PC-3 (cell line): ENCODE measurements around the gene BAIAP2L1. TPM values are rescaled to one million over a fixed set of nuclear protein-coding genes. Genes with fewer than 3 reads are reported as not detected.

Experiments
- ATAC-seq: fragments of 200-7000 bp; cut with Tn5 transposase; 2 replicates; pipeline ENCODE4 v1.9.1; 2020; ENCODE audit warnings: mild to moderate bottlenecking, moderate library complexity
- BruUV-seq: library from RNA; stranded (reverse); fragments of 400-500 nt; replicated peaks from 2 replicates; lab custom pipeline; 2021; lab: Mats Ljungman, UMichigan
- CTCF ChIA-PET: fragments of 300-600 bp; sonication (Branson Sonifier 250); formaldehyde crosslinking; loops from one replicate; lab custom pipeline; 2022; ENCODE audit warnings: antibody characterized with exemption; lab: Charles Lee
- POLR2A ChIA-PET: fragments of 300-600 bp; sonication (Branson Sonifier 250); formaldehyde crosslinking; loops from one replicate; lab custom pipeline; 2022; ENCODE audit warnings: antibody characterized with exemption; ENCODE audit not compliant: unreplicated experiment; lab: Charles Lee
- DNase-seq: peaks from one replicate; pipeline ENCODE4 v3.0.0-alpha.2; 2015
- H2AFZ ChIP-seq: fragments of 300-600 bp; sonication (generic); 2 replicates; pipeline ENCODE4 v1.6.0; 2016; ENCODE audit warnings: antibody characterized with exemption, low read length
- H3F3A ChIP-seq: fragments of 300-600 bp; sonication (generic); one replicate; pipeline ENCODE4 v1.6.0; 2017; ENCODE audit warnings: antibody characterized with exemption, low read length, control low read depth, mild to moderate bottlenecking; ENCODE audit not compliant: unreplicated experiment
- H3K27ac ChIP-seq: fragments of 300-600 bp; sonication (generic); 2 replicates; pipeline ENCODE4 v1.5.1; 2016; ENCODE audit warnings: mild to moderate bottlenecking, low read length
- H3K27me3 ChIP-seq: fragments of 300-600 bp; sonication (generic); 2 replicates; pipeline ENCODE4 v1.6.1; 2016; ENCODE audit warnings: low read length, mixed read lengths
- H3K36me3 ChIP-seq: fragments of 300-600 bp; sonication (generic); 2 replicates; pipeline ENCODE4 v1.6.1; 2016; ENCODE audit warnings: low read depth, mixed run types, low read length, mixed read lengths
- H3K4me1 ChIP-seq: fragments of 300-600 bp; sonication (generic); 2 replicates; pipeline ENCODE4 v1.5.1; 2016; ENCODE audit warnings: low read length; ENCODE audit not compliant: insufficient read depth
- H3K4me2 ChIP-seq: fragments of 300-600 bp; sonication (generic); 2 replicates; pipeline ENCODE4 v1.6.0; 2016; ENCODE audit warnings: low read length
- H3K4me3 ChIP-seq: fragments of 300-600 bp; sonication (generic); 2 replicates; pipeline ENCODE4 v1.5.1; 2016; ENCODE audit warnings: mild to moderate bottlenecking, low read length, mixed read lengths
- H3K79me2 ChIP-seq: fragments of 300-600 bp; sonication (generic); 2 replicates; pipeline ENCODE4 v1.6.1; 2017; ENCODE audit warnings: low read length, mixed read lengths
- H3K9ac ChIP-seq: fragments of 300-600 bp; sonication (generic); 2 replicates; pipeline ENCODE4 v1.6.0; 2016; ENCODE audit warnings: mild to moderate bottlenecking, low read length
- H3K9me2 ChIP-seq: fragments of 300-600 bp; sonication (generic); replicated peaks from 2 replicates; pipeline ENCODE4 v1.6.1; 2016; ENCODE audit warnings: mixed run types, low read length, mixed read lengths
- H3K9me3 ChIP-seq: fragments of 300-600 bp; sonication (generic); 2 replicates; pipeline ENCODE4 v1.6.1; 2016; ENCODE audit warnings: low read length, mixed read lengths
- H4K20me1 ChIP-seq: fragments of 300-600 bp; sonication (generic); 2 replicates; pipeline ENCODE4 v1.6.1; 2016; ENCODE audit warnings: low read length, mixed read lengths
- EZH2 ChIP-seq: fragments of 300-600 bp; sonication (generic); IDR thresholded peaks from one replicate; pipeline ENCODE4 v1.6.1; 2017; ENCODE audit warnings: antibody characterized with exemption, mild to moderate bottlenecking, low read length; ENCODE audit not compliant: unreplicated experiment
- EZH2phosphoT487 ChIP-seq: fragments of 300-600 bp; sonication (generic); IDR thresholded peaks from 2 replicates; pipeline ENCODE4 v1.6.1; 2018; ENCODE audit warnings: mild to moderate bottlenecking, antibody characterized with exemption, low read length, borderline replicate concordance
- intact Hi-C: fragments of 100-400 bp; cut with micrococcal nuclease; formaldehyde crosslinking; loops from 2 replicates; pipeline ENCODE4 v1.9.0; 2023
- total RNA-seq: library from RNA; depleted of rRNA; stranded (reverse); fragments of >200 nt; gene quantifications from 2 replicates; pipeline ENCODE4 v1.2.3, GENCODE V29; 2014
- TF ChIP-seq, protein P1 (sequence below): fragments of 300-600 bp; sonication (generic); conservative IDR thresholded peaks from 2 replicates; pipeline ENCODE4 v1.5.1; 2017; ENCODE audit warnings: antibody characterized with exemption, low read depth, mild to moderate bottlenecking, low read length

The BAIAP2L1 gene
- total RNA-seq, 1 experiment from 2014 or later: 18.9 TPM

DNA sequence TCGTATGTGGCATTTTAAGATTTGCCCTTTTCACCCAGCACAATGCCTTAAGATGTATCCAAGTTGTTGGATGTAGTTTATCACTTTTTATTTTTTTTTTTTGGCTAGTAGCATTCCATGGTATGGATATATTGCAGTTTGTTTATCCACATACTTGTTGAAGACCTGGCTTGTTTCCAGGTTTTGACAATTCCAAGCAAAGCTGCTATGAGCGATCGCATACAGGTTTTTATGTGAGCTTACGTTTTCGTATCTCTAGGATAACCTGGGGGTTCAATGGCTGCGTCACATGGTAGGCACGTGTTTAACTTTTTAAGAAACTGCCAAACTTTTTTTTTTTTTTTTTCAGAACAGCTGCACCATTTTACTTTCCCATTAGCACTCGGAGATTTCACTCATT lies 32.2 kb downstream of the BAIAP2L1 start:
- Histone ChIP-seq H3K9me2 (no peaks in the 10 kb centered on the region), H2AFZ (no peak overlapping the region), H4K20me1 (peaks cover 5% of the 10 kb centered on the region), H3K9me3 (no peaks in the 10 kb centered on the region), H3K36me3 (no peaks in the 10 kb centered on the region), H3K79me2 (peaks cover 58% of the 10 kb centered on the region), H3K4me1 (peaks cover 22% of the 10 kb centered on the region), H3K4me2 (no peak overlapping the region), H3F3A (no peaks in the 10 kb centered on the region), H3K9ac (no peak overlapping the region), H3K4me3 (no peak overlapping the region), H3K27ac (no peak overlapping the region), H3K27me3 (no peaks in the 10 kb centered on the region)
- no TSS peak for BruUV-seq
- DNase-seq: no peak
- ATAC-seq: no peak
- TF ChIP-seq, protein P1, sequence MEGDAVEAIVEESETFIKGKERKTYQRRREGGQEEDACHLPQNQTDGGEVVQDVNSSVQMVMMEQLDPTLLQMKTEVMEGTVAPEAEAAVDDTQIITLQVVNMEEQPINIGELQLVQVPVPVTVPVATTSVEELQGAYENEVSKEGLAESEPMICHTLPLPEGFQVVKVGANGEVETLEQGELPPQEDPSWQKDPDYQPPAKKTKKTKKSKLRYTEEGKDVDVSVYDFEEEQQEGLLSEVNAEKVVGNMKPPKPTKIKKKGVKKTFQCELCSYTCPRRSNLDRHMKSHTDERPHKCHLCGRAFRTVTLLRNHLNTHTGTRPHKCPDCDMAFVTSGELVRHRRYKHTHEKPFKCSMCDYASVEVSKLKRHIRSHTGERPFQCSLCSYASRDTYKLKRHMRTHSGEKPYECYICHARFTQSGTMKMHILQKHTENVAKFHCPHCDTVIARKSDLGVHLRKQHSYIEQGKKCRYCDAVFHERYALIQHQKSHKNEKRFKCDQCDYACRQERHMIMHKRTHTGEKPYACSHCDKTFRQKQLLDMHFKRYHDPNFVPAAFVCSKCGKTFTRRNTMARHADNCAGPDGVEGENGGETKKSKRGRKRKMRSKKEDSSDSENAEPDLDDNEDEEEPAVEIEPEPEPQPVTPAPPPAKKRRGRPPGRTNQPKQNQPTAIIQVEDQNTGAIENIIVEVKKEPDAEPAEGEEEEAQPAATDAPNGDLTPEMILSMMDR: no peak
- no peak for TF ChIP-seq EZH2phosphoT487
- no peak for TF ChIP-seq EZH2
- ChIA-PET CTCF (no interaction called here), POLR2A (interaction anchor here (0.7 kb wide), 1 partner anchor 153 kb away, joined by 18 read pairs; no protein-coding TSS in a partner anchor)
- intact Hi-C loops: no loop called here

DNA sequence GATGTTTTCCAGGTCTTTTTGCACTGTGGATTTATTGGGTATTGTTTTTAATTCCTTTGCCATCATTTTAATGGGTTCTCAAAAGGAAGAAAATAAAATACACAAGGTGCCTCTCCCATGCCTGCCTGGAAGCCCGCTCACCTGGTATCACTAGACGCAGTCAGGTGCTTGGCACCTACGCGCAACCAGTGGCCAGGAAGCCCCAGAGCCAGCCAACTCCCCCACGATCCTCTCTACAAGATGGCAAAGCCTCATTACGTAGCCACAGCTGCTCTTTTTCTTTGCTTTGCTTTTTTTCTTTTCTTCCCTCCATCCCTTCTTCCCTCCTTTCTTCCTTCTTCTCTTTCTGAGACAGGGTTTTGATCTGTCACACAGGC lies 34.3 kb downstream of the BAIAP2L1 start:
- Histone ChIP-seq H3K4me3 (no peak overlapping the region), H3K79me2 (peaks cover 42% of the 10 kb centered on the region), H3K4me1 (peaks cover 9% of the 10 kb centered on the region), H3K4me2 (no peak overlapping the region), H3K36me3 (peaks cover 2% of the 10 kb centered on the region; the same call in 1 of the 2 replicates), H3K9me3 (no peaks in the 10 kb centered on the region), H3K27ac (no peak overlapping the region), H3K27me3 (no peaks in the 10 kb centered on the region), H3F3A (no peaks in the 10 kb centered on the region), H2AFZ (no peak overlapping the region), H4K20me1 (no peaks in the 10 kb centered on the region), H3K9me2 (no peaks in the 10 kb centered on the region), H3K9ac (no peak overlapping the region)
- ChIA-PET POLR2A (no interaction called here), CTCF (no interaction called here)
- no TSS peak for BruUV-seq
- TF ChIP-seq EZH2phosphoT487 (no peak), EZH2 (no peak)
- TF ChIP-seq, protein P1: no peak
- DNase-seq (no peak), ATAC-seq (no peak)
- intact Hi-C loops: no loop called here

DNA sequence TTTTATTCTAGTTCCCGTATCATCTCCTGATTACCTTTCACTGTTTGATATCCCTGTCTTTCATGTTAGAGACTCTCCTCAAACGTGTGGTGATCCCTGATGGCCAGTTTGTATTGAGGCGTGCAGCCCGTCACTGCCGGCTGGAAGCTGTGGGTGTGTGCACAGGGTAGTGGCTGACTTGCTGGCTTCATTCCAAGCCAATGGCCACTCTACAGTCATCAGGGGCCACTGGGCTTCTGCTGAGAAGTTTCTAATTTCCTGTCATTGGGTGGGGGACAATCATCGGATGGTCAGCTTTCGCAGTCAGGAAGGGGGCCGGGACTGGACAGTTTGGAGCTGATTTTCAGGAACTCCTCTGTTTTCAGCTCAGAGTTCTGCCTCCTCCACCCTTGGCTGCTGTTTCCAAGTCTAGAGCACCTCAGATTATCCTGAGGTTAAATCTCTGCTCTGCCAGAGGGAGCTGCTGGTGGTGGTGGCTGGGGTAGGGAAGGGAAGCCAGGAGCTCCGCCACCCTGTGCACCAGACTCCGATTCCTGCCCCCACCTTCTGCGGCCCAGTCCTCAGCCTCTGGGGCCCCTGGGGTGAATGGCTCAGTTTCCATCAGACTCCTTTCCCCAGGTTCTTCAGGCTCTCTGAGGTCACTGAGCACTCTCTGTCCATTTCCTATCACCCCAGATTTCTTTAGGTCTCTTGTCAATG lies 34.9 kb downstream of the BAIAP2L1 start:
- Histone ChIP-seq H3K9me2 (no peaks in the 10 kb centered on the region), H4K20me1 (no peaks in the 10 kb centered on the region), H3K79me2 (peaks cover 37% of the 10 kb centered on the region), H3K9me3 (no peaks in the 10 kb centered on the region), H3K4me1 (peaks cover 3% of the 10 kb centered on the region), H3F3A (no peaks in the 10 kb centered on the region), H3K27me3 (no peaks in the 10 kb centered on the region), H2AFZ (no peak overlapping the region), H3K4me2 (no peak overlapping the region), H3K27ac (no peak overlapping the region), H3K9ac (no peak overlapping the region), H3K36me3 (peaks cover 5% of the 10 kb centered on the region; the same call in 1 of the 2 replicates), H3K4me3 (no peak overlapping the region)
- intact Hi-C loops: no loop called here
- ATAC-seq: no peak
- CTCF ChIA-PET: no interaction called here
- no peak for TF ChIP-seq EZH2phosphoT487
- TF ChIP-seq, protein P1: no peak
- TF ChIP-seq EZH2: no peak
- DNase-seq: no peak
- BruUV-seq: no TSS peak
- POLR2A ChIA-PET: no interaction called here
